Naive B cell (primary cell): ENCODE measurements around the gene TMEM170B. TPM values are rescaled to one million over a fixed set of nuclear protein-coding genes. Genes with fewer than 3 reads are reported as not detected.

ENCODE experiments used
- ATAC-seq, 2 donors: fragments of 150-1000 bp; cut with Tn5 transposase; 2 replicates each; pipeline ENCODE4 v1.10.0; 2021; ENCODE audit warnings: low read depth in 2 of 2, mild to moderate bottlenecking in 2 of 2, moderate library complexity in 2 of 2
- DNase-seq: peaks from one replicate; pipeline ENCODE4 v3.0.0; 2022
- H3K27ac Mint-ChIP-seq, 6 donors: one replicate each; pipeline ENCODE4 v1.8.0; 2020 to 2022; ENCODE audit warnings: mild to moderate bottlenecking in 6 of 6, mixed read lengths in 6 of 6, moderate library complexity in 5 of 6, inconsistent platforms in 2 of 6
- H3K27me3 Mint-ChIP-seq, 3 donors: one replicate each; pipeline ENCODE4 v1.8.0; 2021 to 2022; ENCODE audit warnings: mixed read lengths in 3 of 3, mild to moderate bottlenecking in 1 of 3
- H3K36me3 Mint-ChIP-seq, 2 donors: one replicate each; pipeline ENCODE4 v1.8.0; 2020 to 2022; ENCODE audit warnings: mixed read lengths in 2 of 2, inconsistent platforms in 1 of 2, mild to moderate bottlenecking in 1 of 2
- H3K4me1 Mint-ChIP-seq, 3 donors: one replicate each; pipeline ENCODE4 v1.8.0; 2020 to 2022; ENCODE audit warnings: mixed read lengths in 3 of 3, inconsistent platforms in 1 of 3, mild to moderate bottlenecking in 1 of 3, moderate library complexity in 1 of 3
- H3K4me3 Mint-ChIP-seq, 8 donors: one replicate each; pipeline ENCODE4 v1.8.0; 2020 to 2022; ENCODE audit warnings: mild to moderate bottlenecking in 8 of 8, mixed read lengths in 8 of 8, moderate library complexity in 8 of 8, inconsistent platforms in 2 of 8
- H3K9me3 Mint-ChIP-seq, 7 donors: one replicate each; pipeline ENCODE4 v1.8.0; 2020 to 2022; ENCODE audit warnings: mixed read lengths in 7 of 7, mild to moderate bottlenecking in 5 of 7, inconsistent platforms in 2 of 7, moderate library complexity in 1 of 7
- polyA plus RNA-seq, 6 donors: library from polyadenylated mRNA; unstranded; fragments of 300-500 nt; fragmentation: Illumina TruSeq; gene quantifications; one replicate each; pipeline ENCODE4 v1.2.3, GENCODE V29; 2021; ENCODE audit warnings: low read depth in 6 of 6

Gene TMEM170B
- polyA plus RNA-seq, 6 donors from 2014 or later: 0.24 to 2.4 (median 0.31) TPM

GRCh38 chr6:11601776-11602605 lies 64.4 kb downstream of the TMEM170B start:
- no peak for DNase-seq
- Mint-ChIP-seq H3K9me3 (peaks cover 0 to 2% (median 0%) of the 10 kb centered on the region in 7 donors), H3K27me3 (peaks cover 6 to 26% (median 21%) of the 10 kb centered on the region in 3 donors), H3K4me3 (no peak overlapping the region), H3K4me1 (peaks cover 4 to 6% (median 6%) of the 10 kb centered on the region in 3 donors), H3K27ac (no peak overlapping the region), H3K36me3 (no peaks in the 10 kb centered on the region)
- ATAC-seq: no peak

GRCh38 chr6:11604215-11604614 lies 66.7 kb downstream of the TMEM170B start:
- H3K36me3 Mint-ChIP-seq: no peaks in the 10 kb centered on the region
- H3K27ac Mint-ChIP-seq: peak overlapping the region in 1 of 6 donors; percentile 9

GRCh38 chr6:11604836-11605506 lies 67.4 kb downstream of the TMEM170B start:
- no peak for DNase-seq
- Mint-ChIP-seq H3K4me1 (peaks cover 4 to 6% (median 6%) of the 10 kb centered on the region in 3 donors), H3K4me3 (no peak overlapping the region), H3K27ac (no peak overlapping the region), H3K36me3 (no peaks in the 10 kb centered on the region), H3K9me3 (peaks cover 0 to 2% (median 0%) of the 10 kb centered on the region in 7 donors), H3K27me3 (peaks cover 6 to 27% (median 26%) of the 10 kb centered on the region in 3 donors)
- no peak for ATAC-seq

More at GRCh38 chr6:11604215-11604614, 66.7 kb downstream of the TMEM170B start:
- ATAC-seq: no peak
- Mint-ChIP-seq H3K4me3 (peak overlapping the region in 2 of 8 donors; percentile 10 to 17), H3K9me3 (peaks cover 0 to 2% (median 0%) of the 10 kb centered on the region in 7 donors), H3K4me1 (peaks cover 4 to 6% (median 6%) of the 10 kb centered on the region in 3 donors), H3K27me3 (peaks cover 6 to 27% (median 26%) of the 10 kb centered on the region in 3 donors)
- no peak for DNase-seq

- peaks cover 0 to 2% (median 0%) of the 10 kb centered on the region in 7 donors for H3K9me3 Mint-ChIP-seq
- no peak for DNase-seq
- H3K4me1 Mint-ChIP-seq: peaks cover 4 to 6% (median 6%) of the 10 kb centered on the region in 3 donors
- no peak overlapping the region for H3K4me3 Mint-ChIP-seq
- ATAC-seq: no peak
- H3K27ac Mint-ChIP-seq: no peak overlapping the region
- peaks cover 6 to 27% (median 26%) of the 10 kb centered on the region in 3 donors for H3K27me3 Mint-ChIP-seq
- no peaks in the 10 kb centered on the region for H3K36me3 Mint-ChIP-seq
These were observed 68.0 kb downstream of the TMEM170B start for GRCh38 chr6:11605507-11605905.

- Mint-ChIP-seq H3K9me3 (no peaks in the 10 kb centered on the region), H3K4me1 (peaks cover 4 to 6% (median 6%) of the 10 kb centered on the region in 3 donors)
These were observed 68.8 kb downstream of the TMEM170B start for GRCh38 chr6:11606332-11606731.

GRCh38 chr6:11607383-11607782 lies 69.8 kb downstream of the TMEM170B start:
- Mint-ChIP-seq H3K36me3 (no peaks in the 10 kb centered on the region), H3K27me3 (peaks cover 6 to 24% (median 13%) of the 10 kb centered on the region in 3 donors), H3K27ac (no peak overlapping the region), H3K4me1 (peaks cover 4 to 6% (median 6%) of the 10 kb centered on the region in 3 donors), H3K9me3 (no peaks in the 10 kb centered on the region), H3K4me3 (no peak overlapping the region)
- ATAC-seq (no peak), DNase-seq (no peak)

More at GRCh38 chr6:11606332-11606731, 68.8 kb downstream of the TMEM170B start:
- ATAC-seq (no peak), DNase-seq (no peak)
- Mint-ChIP-seq H3K36me3 (no peaks in the 10 kb centered on the region), H3K4me3 (no peak overlapping the region), H3K27me3 (peaks cover 6 to 27% (median 18%) of the 10 kb centered on the region in 3 donors), H3K27ac (no peak overlapping the region)

- ATAC-seq (no peak), DNase-seq (no peak)
- H3K4me3 Mint-ChIP-seq: no peak overlapping the region
- peaks cover 4 to 6% (median 6%) of the 10 kb centered on the region in 3 donors for H3K4me1 Mint-ChIP-seq
- H3K27me3 Mint-ChIP-seq: peaks cover 0 to 17% (median 5%) of the 10 kb centered on the region in 3 donors
- H3K36me3 Mint-ChIP-seq: no peaks in the 10 kb centered on the region
- no peak overlapping the region for H3K27ac Mint-ChIP-seq
- H3K9me3 Mint-ChIP-seq: no peaks in the 10 kb centered on the region
These were observed 71.2 kb downstream of the TMEM170B start for GRCh38 chr6:11608600-11609323.

- Mint-ChIP-seq H3K36me3 (no peaks in the 10 kb centered on the region), H3K27ac (no peak overlapping the region), H3K4me1 (peaks cover 1 to 6% (median 1%) of the 10 kb centered on the region in 3 donors), H3K27me3 (peaks cover 0 to 13% (median 1%) of the 10 kb centered on the region in 3 donors), H3K9me3 (no peaks in the 10 kb centered on the region), H3K4me3 (no peak overlapping the region)
- ATAC-seq (no peak), DNase-seq (no peak)
These were observed 71.9 kb downstream of the TMEM170B start for GRCh38 chr6:11609324-11610071.

- no peaks in the 10 kb centered on the region for H3K9me3 Mint-ChIP-seq
- DNase-seq: no peak
- H3K27me3 Mint-ChIP-seq: no peaks in the 10 kb centered on the region
- no peak for ATAC-seq
- H3K27ac Mint-ChIP-seq: no peak overlapping the region
- no peaks in the 10 kb centered on the region for H3K4me1 Mint-ChIP-seq
- no peaks in the 10 kb centered on the region for H3K36me3 Mint-ChIP-seq
- H3K4me3 Mint-ChIP-seq: no peak overlapping the region
These were observed 75.8 kb downstream of the TMEM170B start for GRCh38 chr6:11613336-11613735.

GRCh38 chr6:11613858-11614257 lies 76.3 kb downstream of the TMEM170B start:
- ATAC-seq (no peak), DNase-seq (no peak)
- no peak overlapping the region for H3K27ac Mint-ChIP-seq
- no peaks in the 10 kb centered on the region for H3K36me3 Mint-ChIP-seq
- H3K9me3 Mint-ChIP-seq: no peaks in the 10 kb centered on the region
- H3K4me3 Mint-ChIP-seq: no peak overlapping the region
- no peaks in the 10 kb centered on the region for H3K4me1 Mint-ChIP-seq
- H3K27me3 Mint-ChIP-seq: no peaks in the 10 kb centered on the region

- H3K27ac Mint-ChIP-seq: no peak overlapping the region
- no peaks in the 10 kb centered on the region for H3K9me3 Mint-ChIP-seq
- ATAC-seq (no peak), DNase-seq (no peak)
- H3K36me3 Mint-ChIP-seq: no peaks in the 10 kb centered on the region
- no peak overlapping the region for H3K4me3 Mint-ChIP-seq
- H3K27me3 Mint-ChIP-seq: no peaks in the 10 kb centered on the region
- H3K4me1 Mint-ChIP-seq: peaks cover 0 to 4% (median 0%) of the 10 kb centered on the region in 3 donors
These were observed 77.1 kb downstream of the TMEM170B start for GRCh38 chr6:11614534-11615213.

GRCh38 chr6:11615214-11615602 lies 77.7 kb downstream of the TMEM170B start:
- Mint-ChIP-seq H3K27me3 (no peaks in the 10 kb centered on the region), H3K9me3 (no peaks in the 10 kb centered on the region), H3K27ac (no peak overlapping the region), H3K36me3 (no peaks in the 10 kb centered on the region), H3K4me1 (peaks cover 0 to 5% (median 0%) of the 10 kb centered on the region in 3 donors), H3K4me3 (no peak overlapping the region)
- no peak for ATAC-seq
- DNase-seq: no peak
